SK-N-SH (cell line): Measurements from ENCODE around the gene ASIC4. TPM values are rescaled to one million over a fixed set of nuclear protein-coding genes. Genes with fewer than 3 reads are reported as not detected.

Experiments used
- CTCF ChIA-PET: fragments of 300-600, 350-600 bp; formaldehyde crosslinking; extraction: SDS; loops from one replicate; lab custom pipeline; 2021; lab: Yijun Ruan, JAX
- POLR2A ChIA-PET: fragments of 350-600 bp; sonication (Branson Sonifier 250); formaldehyde crosslinking; extraction: SDS; loops from one replicate; lab custom pipeline; 2020; ENCODE audit warnings: antibody characterized with exemption, inconsistent platforms; lab: Yijun Ruan, JAX
- DNase-seq: peaks from one replicate; pipeline ENCODE4 v3.0.0; 2012
- H2AFZ ChIP-seq: fragments of 200-600 bp; sonication (generic); 2 replicates; pipeline ENCODE4 v1.8.1; 2016; ENCODE audit warnings: antibody characterized with exemption, mild to moderate bottlenecking, low read depth
- H3F3A ChIP-seq: fragments of 200-600 bp; sonication (generic); replicated peaks from 2 replicates; pipeline ENCODE3; 2016; ENCODE audit warnings: antibody characterized with exemption, mild to moderate bottlenecking; ENCODE audit not compliant: insufficient read depth
- H3K27ac ChIP-seq, 2 experiments: fragments of 200-500 bp in 1 of 2; fragments of 200-600 bp in 1 of 2; sonication (Bioruptor generic) in 1 of 2; sonication (generic), shearing (Covaris generic) in 1 of 2; 2 replicates each; pipeline versions ENCODE4 v1.5.1 to v1.6.1; 2014 to 2016; ENCODE audit warnings: low read depth in 2 of 2, inconsistent platforms in 1 of 2, low read length in 1 of 2, mild to moderate bottlenecking in 1 of 2, mixed read lengths in 1 of 2
- H3K27me3 ChIP-seq: fragments of 200-600 bp; sonication (generic), shearing (Covaris generic); 2 replicates; pipeline ENCODE4 v1.6.1; 2016; ENCODE audit warnings: mixed run types; ENCODE audit not compliant: insufficient read depth
- H3K36me3 ChIP-seq, 2 experiments: fragments of 200-500 bp in 1 of 2; fragments of 200-600 bp in 1 of 2; sonication (Bioruptor generic) in 1 of 2; sonication (generic) in 1 of 2; replicated peaks in 1 of 2; 2 replicates each; pipeline versions ENCODE3 to v1.5.1; 2014 to 2016; ENCODE audit warnings: low read length in 1 of 2, mild to moderate bottlenecking in 1 of 2; ENCODE audit not compliant: insufficient read depth in 2 of 2, control insufficient read depth in 1 of 2
- H3K4me1 ChIP-seq, 2 experiments: fragments of 200-500 bp in 1 of 2; fragments of 200-600 bp in 1 of 2; sonication (Bioruptor generic) in 1 of 2; sonication (generic), shearing (Covaris generic) in 1 of 2; 2 replicates each; pipeline versions ENCODE4 v1.5.1 to v1.6.1; 2014 to 2016; ENCODE audit warnings: low read depth in 1 of 2, low read length in 1 of 2, mixed run types in 1 of 2; ENCODE audit not compliant: insufficient read depth in 2 of 2, control insufficient read depth in 1 of 2
- H3K4me2 ChIP-seq: fragments of 200-600 bp; sonication (generic), shearing (Covaris generic); 2 replicates; pipeline ENCODE4 v1.6.1; 2017; ENCODE audit warnings: mixed run types
- H3K4me3 ChIP-seq, 2 experiments: fragments of 200-500 bp in 1 of 2; fragments of 200-600 bp in 1 of 2; sonication (Bioruptor generic) in 1 of 2; sonication (generic), shearing (Covaris generic) in 1 of 2; 2 replicates each; pipeline versions ENCODE4 v1.5.1 to v1.8.1; 2014 to 2016; ENCODE audit warnings: low read depth in 2 of 2, inconsistent platforms in 1 of 2, low read length in 1 of 2, mild to moderate bottlenecking in 1 of 2, mixed read lengths in 1 of 2, moderate library complexity in 1 of 2
- H3K79me2 ChIP-seq: fragments of 200-600 bp; sonication (generic); 2 replicates; pipeline ENCODE4 v1.8.1; 2017; ENCODE audit warnings: mild to moderate bottlenecking; ENCODE audit not compliant: insufficient read depth
- H3K9ac ChIP-seq: fragments of 200-600 bp; sonication (generic); 2 replicates; pipeline ENCODE4 v1.6.1; 2017; ENCODE audit warnings: mixed run types
- H3K9me2 ChIP-seq: fragments of 200-600 bp; sonication (generic); 2 replicates; pipeline ENCODE4 v1.6.1; 2017; ENCODE audit warnings: mixed run types
- H3K9me3 ChIP-seq: fragments of 200-600 bp; sonication (generic); 2 replicates; pipeline ENCODE4 v1.6.1; 2017; ENCODE audit warnings: mixed run types, mild to moderate bottlenecking, moderate library complexity
- H4K20me1 ChIP-seq: fragments of 200-600 bp; sonication (generic); 2 replicates; pipeline ENCODE4 v1.6.1; 2017; ENCODE audit warnings: mild to moderate bottlenecking, mixed run types; ENCODE audit not compliant: insufficient read depth
- EZH2phosphoT487 ChIP-seq: fragments of 200-600 bp; sonication (generic); IDR thresholded peaks from 2 replicates; pipeline ENCODE4 v1.6.1; 2017; ENCODE audit warnings: low read depth, mixed run types, mild to moderate bottlenecking, antibody characterized with exemption, moderate library complexity, borderline replicate concordance
- FOXM1 ChIP-seq: IDR thresholded peaks from 2 replicates; pipeline ENCODE4 v1.4.0; 2012; ENCODE audit warnings: low read depth, mild to moderate bottlenecking
- GABPA ChIP-seq: IDR thresholded peaks from 2 replicates; pipeline ENCODE4 v1.4.0; 2012; ENCODE audit warnings: low read depth, mild to moderate bottlenecking
- MAX ChIP-seq: IDR thresholded peaks from 2 replicates; pipeline ENCODE4 v1.4.0; 2012; ENCODE audit warnings: low read depth
- NFIC ChIP-seq: IDR thresholded peaks from 2 replicates; pipeline ENCODE4 v1.4.0; 2012; ENCODE audit warnings: borderline replicate concordance
- NRF1 ChIP-seq: IDR thresholded peaks from 2 replicates; pipeline ENCODE4 v1.6.1; 2012; ENCODE audit warnings: low read depth, mild to moderate bottlenecking, low read length
- RAD21 ChIP-seq: IDR thresholded peaks from 2 replicates; pipeline ENCODE4 v1.6.1; 2012; ENCODE audit warnings: mild to moderate bottlenecking, low read length
- RCOR1 ChIP-seq: fragments of 150-350 bp; IDR thresholded peaks from 2 replicates; pipeline ENCODE4 v1.6.1; 2017; ENCODE audit warnings: antibody characterized with exemption, low read length
- RFX5 ChIP-seq: IDR thresholded peaks from 2 replicates; pipeline ENCODE4 v1.6.1; 2012; ENCODE audit warnings: mild to moderate bottlenecking, improper control_type of control experiment, low read length
- RXRA ChIP-seq: IDR thresholded peaks from 2 replicates; pipeline ENCODE4 v1.4.0; 2012; ENCODE audit warnings: low read depth, mild to moderate bottlenecking, borderline replicate concordance
- SMC3 ChIP-seq: IDR thresholded peaks from 2 replicates; pipeline ENCODE4 v1.6.1; 2012; ENCODE audit warnings: low read depth, low read length, improper control_type of control experiment
- TAF1 ChIP-seq: IDR thresholded peaks from 2 replicates; pipeline ENCODE4 v1.6.1; 2012; ENCODE audit warnings: low read depth, mild to moderate bottlenecking, low read length, moderate library complexity, borderline replicate concordance
- TCF12 ChIP-seq: IDR thresholded peaks from 2 replicates; pipeline ENCODE4 v1.4.0; 2012
- USF2 ChIP-seq: fragments of 150-350 bp; IDR thresholded peaks from 2 replicates; pipeline ENCODE4 v1.6.1; 2017; ENCODE audit warnings: antibody characterized with exemption, low read length, low read depth, borderline replicate concordance
- YY1 ChIP-seq: IDR thresholded peaks from 2 replicates; pipeline ENCODE4 v1.4.0; 2012; ENCODE audit warnings: low read depth, mild to moderate bottlenecking
- WGBS: methylation state at CpG from one replicate; pipeline ENCODE4 v1.1.6; 2017; ENCODE audit warnings: low lambda C conversion rate; 5-methylcytosine and 5-hydroxymethylcytosine counted together
- polyA plus RNA-seq, 3 experiments: library from polyadenylated mRNA; depleted of rRNA; stranded (reverse); fragments of >200 nt; gene quantifications; 2 replicates each; pipeline ENCODE4 v1.2.3, GENCODE V29; 2012
- TF ChIP-seq, protein P1 (sequence below): IDR thresholded peaks from 2 replicates; pipeline ENCODE4 v1.4.0; 2012; ENCODE audit warnings: low read depth, borderline replicate concordance

Gene ASIC4
- polyA plus RNA-seq, 1 of the 3 experiments (the other 2 are of a cell fraction) = 0.05 TPM

- peaks cover 2% of the 10 kb centered on the region for H3F3A ChIP-seq
- POLR2A ChIA-PET = interaction anchor here (1.5 to 3.6 kb wide), 3 partner anchors 9 to 67 kb away, joined by 3 to 18 read pairs (median 10); partner anchors contain the start of gene OBSL1
- no peaks in the 10 kb centered on the region for H3K9me2 ChIP-seq
- H3K4me3 ChIP-seq = no peak overlapping the region
- no peak overlapping the region for H3K4me2 ChIP-seq
- no peak overlapping the region for H3K9ac ChIP-seq
- peaks cover 3 to 23% of the 10 kb centered on the region in 2 experiments for H3K36me3 ChIP-seq
- H2AFZ ChIP-seq = no peak overlapping the region
- WGBS = 84% methylated on average over 12 of the region's 35 CpGs
- H3K27me3 ChIP-seq = no peaks in the 10 kb centered on the region
- no peaks in the 10 kb centered on the region for H4K20me1 ChIP-seq
- TF ChIP-seq SMC3 (no peak), RCOR1 (no peak), TCF12 (no peak), EZH2phosphoT487 (no peak), YY1 (no peak), RXRA (no peak), GABPA (no peak), RAD21 (no peak), FOXM1 (no peak), MAX (no peak), NRF1 (no peak), TAF1 (no peak), NFIC (no peak), USF2 (no peak), RFX5 (no peak)
- TF ChIP-seq, protein P1, sequence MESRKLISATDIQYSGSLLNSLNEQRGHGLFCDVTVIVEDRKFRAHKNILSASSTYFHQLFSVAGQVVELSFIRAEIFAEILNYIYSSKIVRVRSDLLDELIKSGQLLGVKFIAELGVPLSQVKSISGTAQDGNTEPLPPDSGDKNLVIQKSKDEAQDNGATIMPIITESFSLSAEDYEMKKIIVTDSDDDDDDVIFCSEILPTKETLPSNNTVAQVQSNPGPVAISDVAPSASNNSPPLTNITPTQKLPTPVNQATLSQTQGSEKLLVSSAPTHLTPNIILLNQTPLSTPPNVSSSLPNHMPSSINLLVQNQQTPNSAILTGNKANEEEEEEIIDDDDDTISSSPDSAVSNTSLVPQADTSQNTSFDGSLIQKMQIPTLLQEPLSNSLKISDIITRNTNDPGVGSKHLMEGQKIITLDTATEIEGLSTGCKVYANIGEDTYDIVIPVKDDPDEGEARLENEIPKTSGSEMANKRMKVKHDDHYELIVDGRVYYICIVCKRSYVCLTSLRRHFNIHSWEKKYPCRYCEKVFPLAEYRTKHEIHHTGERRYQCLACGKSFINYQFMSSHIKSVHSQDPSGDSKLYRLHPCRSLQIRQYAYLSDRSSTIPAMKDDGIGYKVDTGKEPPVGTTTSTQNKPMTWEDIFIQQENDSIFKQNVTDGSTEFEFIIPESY = no peak
- TF ChIP-seq, all 33 proteins: peak for 0
- H3K27ac ChIP-seq = no peak overlapping the region
- H3K4me1 ChIP-seq = peaks cover 0 to 10% of the 10 kb centered on the region in 2 experiments; a peak in 1 of 4 replicates
- H3K9me3 ChIP-seq = no peaks in the 10 kb centered on the region
- DNase-seq = no peak
- CTCF ChIA-PET = interaction anchor here (0.7 to 7.5 kb wide), 11 partner anchors 8 to 159 kb away, joined by 3 to 107 read pairs (median 6); partner anchors contain the start of genes CHPF, STK11IP and TMEM198
- H3K79me2 ChIP-seq = no peaks in the 10 kb centered on the region
Measured at GRCh38 chr2:219562049-219563020, 48.1 kb downstream of the ASIC4 start.
